Natural killer cell (primary cell): ENCODE results near the gene PRDM16. TPM values are rescaled to one million over a fixed set of nuclear protein-coding genes. Genes with fewer than 3 reads are reported as not detected.

ENCODE experiments used
- ATAC-seq, 3 donors: fragments of 150-1000 bp in 2 of 3; fragments of 200-7000 bp in 1 of 3; cut with Tn5 transposase; 1 replicate in 1 of 3; 2 replicates in 2 of 3; pipeline ENCODE4 v1.10.0; 2021; ENCODE audit warnings: mild to moderate bottlenecking in 2 of 3, moderate library complexity in 2 of 3
- DNase-seq, 2 donors: peaks; one replicate each; pipeline versions ENCODE4 v3.0.0 to v3.0.0-alpha.2; 2013 to 2021; ENCODE audit warnings: mixed read lengths in 1 of 2
- H3K27ac ChIP-seq: one replicate; pipeline ENCODE4 v1.5.1; 2013; ENCODE audit warnings: mild to moderate bottlenecking, low read length
- H3K27me3 ChIP-seq: one replicate; pipeline ENCODE4 v1.6.1; 2013; ENCODE audit warnings: low read length; ENCODE audit not compliant: control insufficient read depth, insufficient read depth
- H3K36me3 ChIP-seq: one replicate; pipeline ENCODE4 v1.6.1; 2013; ENCODE audit warnings: low read length; ENCODE audit not compliant: control insufficient read depth, insufficient read depth
- H3K4me1 ChIP-seq: one replicate; pipeline ENCODE4 v1.6.1; 2013; ENCODE audit warnings: low read length; ENCODE audit not compliant: control insufficient read depth, insufficient read depth
- H3K4me3 ChIP-seq: one replicate; pipeline ENCODE4 v1.5.1; 2013; ENCODE audit warnings: low read length
- H3K9me3 ChIP-seq: one replicate; pipeline ENCODE4 v1.6.1; 2013; ENCODE audit warnings: low read length; ENCODE audit not compliant: control insufficient read depth, insufficient read depth
- H3K27ac Mint-ChIP-seq, 2 donors: one replicate each; pipeline ENCODE4 v1.8.0; 2022; ENCODE audit warnings: mild to moderate bottlenecking in 2 of 2, mixed read lengths in 2 of 2, moderate library complexity in 1 of 2
- H3K27me3 Mint-ChIP-seq, 2 donors: one replicate each; pipeline ENCODE4 v1.8.0; 2022; ENCODE audit warnings: low read depth in 2 of 2, mixed read lengths in 2 of 2
- H3K36me3 Mint-ChIP-seq: one replicate; pipeline ENCODE4 v1.8.0; 2022; ENCODE audit warnings: mixed read lengths
- H3K4me1 Mint-ChIP-seq, 2 donors: one replicate each; pipeline ENCODE4 v1.8.0; 2022; ENCODE audit warnings: mixed read lengths in 2 of 2
- H3K4me3 Mint-ChIP-seq: one replicate; pipeline ENCODE4 v1.8.0; 2022; ENCODE audit warnings: mild to moderate bottlenecking, moderate library complexity, mixed read lengths
- H3K9me3 Mint-ChIP-seq, 2 donors: one replicate each; pipeline ENCODE4 v1.8.0; 2022; ENCODE audit warnings: mixed read lengths in 2 of 2
- WGBS: methylation state at CpG from one replicate; pipeline ENCODE4 v1.1.7; 2013; ENCODE audit warnings: missing lambda C conversion rate; ENCODE audit not compliant: insufficient coverage; 5-methylcytosine and 5-hydroxymethylcytosine counted together
- intact Hi-C: fragments of 100-400 bp; cut with micrococcal nuclease; formaldehyde crosslinking; loops from one replicate; pipeline ENCODE4 v1.14.2; 2022
- total RNA-seq, 4 donors: library from RNA; stranded (reverse); fragments of 120-200 nt in 1 of 4; gene quantifications; one replicate each; pipeline versions ENCODE4 v1.2.3 to v1.2.4, GENCODE V29; 2013 to 2022
- TF ChIP-seq, protein P1 (sequence below): fragments of 200-600 bp; IDR thresholded peaks from one replicate; pipeline ENCODE4 v1.8.0; 2022; ENCODE audit warnings: antibody characterized with exemption

The PRDM16 gene
- total RNA-seq, 3 donors from 2014 or later (not counting 1 experiment from before 2014, with no cell fraction given), result 0.25 to 0.64 TPM; not detected in 1

DNA sequence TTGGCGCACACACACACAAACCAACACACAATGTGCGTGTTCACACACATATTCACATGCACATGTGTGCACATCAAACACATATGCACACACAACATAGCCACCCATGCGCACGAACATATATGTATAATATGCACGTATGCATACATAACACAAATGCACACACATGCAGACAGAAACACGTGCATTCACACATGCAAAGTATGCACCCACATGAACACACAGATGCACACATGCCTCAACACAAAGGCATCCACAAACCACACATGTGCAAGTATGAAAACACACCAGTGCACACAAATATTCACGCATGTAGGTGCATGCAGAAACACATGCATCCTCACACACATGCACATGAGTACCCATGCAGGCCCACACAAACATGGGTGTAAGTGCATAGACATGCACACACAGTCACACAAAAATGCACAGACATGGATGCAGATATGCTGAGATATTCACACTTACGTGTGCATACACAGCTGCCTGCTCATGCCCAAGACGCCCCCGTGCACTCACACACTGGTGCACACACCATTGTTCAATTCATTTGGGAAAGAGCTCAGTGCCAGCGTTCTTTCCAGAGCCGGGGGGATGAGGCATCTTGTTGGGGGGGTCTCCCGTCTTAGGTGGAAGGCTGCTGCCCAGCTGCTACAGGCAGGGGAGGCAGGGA lies 332.7 kb downstream of the PRDM16 start:
- Histone ChIP-seq H3K4me3 (no peak overlapping the region), H3K27ac (no peak overlapping the region), H3K4me1 (no peaks in the 10 kb centered on the region), H3K27me3 (no peaks in the 10 kb centered on the region), H3K9me3 (no peaks in the 10 kb centered on the region), H3K36me3 (no peaks in the 10 kb centered on the region)
- no peak for ATAC-seq
- no peak overlapping the region for H3K27ac Mint-ChIP-seq
- H3K36me3 Mint-ChIP-seq, result no peaks in the 10 kb centered on the region
- TF ChIP-seq, protein P1, sequence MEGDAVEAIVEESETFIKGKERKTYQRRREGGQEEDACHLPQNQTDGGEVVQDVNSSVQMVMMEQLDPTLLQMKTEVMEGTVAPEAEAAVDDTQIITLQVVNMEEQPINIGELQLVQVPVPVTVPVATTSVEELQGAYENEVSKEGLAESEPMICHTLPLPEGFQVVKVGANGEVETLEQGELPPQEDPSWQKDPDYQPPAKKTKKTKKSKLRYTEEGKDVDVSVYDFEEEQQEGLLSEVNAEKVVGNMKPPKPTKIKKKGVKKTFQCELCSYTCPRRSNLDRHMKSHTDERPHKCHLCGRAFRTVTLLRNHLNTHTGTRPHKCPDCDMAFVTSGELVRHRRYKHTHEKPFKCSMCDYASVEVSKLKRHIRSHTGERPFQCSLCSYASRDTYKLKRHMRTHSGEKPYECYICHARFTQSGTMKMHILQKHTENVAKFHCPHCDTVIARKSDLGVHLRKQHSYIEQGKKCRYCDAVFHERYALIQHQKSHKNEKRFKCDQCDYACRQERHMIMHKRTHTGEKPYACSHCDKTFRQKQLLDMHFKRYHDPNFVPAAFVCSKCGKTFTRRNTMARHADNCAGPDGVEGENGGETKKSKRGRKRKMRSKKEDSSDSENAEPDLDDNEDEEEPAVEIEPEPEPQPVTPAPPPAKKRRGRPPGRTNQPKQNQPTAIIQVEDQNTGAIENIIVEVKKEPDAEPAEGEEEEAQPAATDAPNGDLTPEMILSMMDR, result no peak
- WGBS, result 83% methylated on average over 13 of the region's 13 CpGs
- no peaks in the 10 kb centered on the region for H3K4me1 Mint-ChIP-seq
- intact Hi-C loops, result no loop called here
- no peaks in the 10 kb centered on the region for H3K9me3 Mint-ChIP-seq
- no peak overlapping the region for H3K4me3 Mint-ChIP-seq
- peaks cover 0 to 9% of the 10 kb centered on the region in 2 donors for H3K27me3 Mint-ChIP-seq
- no peak for DNase-seq

DNA sequence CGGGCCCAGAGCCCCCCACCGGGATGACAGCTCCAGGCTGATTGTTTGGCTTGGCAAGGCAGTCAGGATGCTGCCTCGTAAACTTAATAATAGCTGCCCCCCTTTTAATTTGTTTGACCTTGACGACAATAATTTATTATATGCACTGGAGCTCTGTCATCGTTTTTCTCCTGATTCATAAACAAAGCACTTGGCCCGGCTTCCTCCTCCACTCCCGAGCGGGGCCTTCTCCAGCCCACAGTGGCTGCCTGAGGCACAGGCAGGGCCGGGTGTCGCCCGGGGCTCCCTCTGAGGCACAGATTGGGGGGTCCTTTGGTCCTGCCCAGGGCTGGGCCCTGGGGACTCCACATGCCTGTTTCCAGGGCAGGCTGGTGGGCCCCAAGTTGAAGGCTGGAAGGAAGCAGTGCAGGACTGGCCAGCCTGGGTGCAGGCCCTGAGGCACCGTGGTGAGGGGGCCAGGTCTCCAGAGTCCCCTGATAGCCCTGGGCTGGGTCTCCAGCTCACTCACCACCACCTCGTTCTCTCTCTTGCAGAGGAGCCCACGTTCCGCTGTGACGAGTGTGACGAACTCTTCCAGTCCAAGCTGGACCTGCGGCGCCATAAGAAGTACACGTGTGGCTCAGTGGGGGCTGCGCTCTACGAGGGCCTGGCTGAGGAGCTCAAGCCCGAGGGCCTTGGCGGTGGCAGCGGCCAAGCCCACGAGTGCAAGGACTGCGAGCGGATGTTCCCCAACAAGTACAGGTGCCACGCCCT lies 333.4 kb downstream of the PRDM16 start:
- Histone ChIP-seq H3K27ac (no peak overlapping the region), H3K36me3 (no peaks in the 10 kb centered on the region), H3K27me3 (no peaks in the 10 kb centered on the region), H3K4me3 (no peak overlapping the region), H3K4me1 (no peaks in the 10 kb centered on the region), H3K9me3 (no peaks in the 10 kb centered on the region)
- no peaks in the 10 kb centered on the region for H3K36me3 Mint-ChIP-seq
- DNase-seq (no peak), ATAC-seq (no peak)
- no peaks in the 10 kb centered on the region for H3K4me1 Mint-ChIP-seq
- no peak overlapping the region for H3K4me3 Mint-ChIP-seq
- H3K27me3 Mint-ChIP-seq, result peaks cover 0 to 9% of the 10 kb centered on the region in 2 donors
- no peak overlapping the region for H3K27ac Mint-ChIP-seq
- TF ChIP-seq, protein P1, result no peak
- WGBS, result 82% methylated on average over 29 of the region's 29 CpGs
- intact Hi-C loops, result no loop called here
- no peaks in the 10 kb centered on the region for H3K9me3 Mint-ChIP-seq

DNA sequence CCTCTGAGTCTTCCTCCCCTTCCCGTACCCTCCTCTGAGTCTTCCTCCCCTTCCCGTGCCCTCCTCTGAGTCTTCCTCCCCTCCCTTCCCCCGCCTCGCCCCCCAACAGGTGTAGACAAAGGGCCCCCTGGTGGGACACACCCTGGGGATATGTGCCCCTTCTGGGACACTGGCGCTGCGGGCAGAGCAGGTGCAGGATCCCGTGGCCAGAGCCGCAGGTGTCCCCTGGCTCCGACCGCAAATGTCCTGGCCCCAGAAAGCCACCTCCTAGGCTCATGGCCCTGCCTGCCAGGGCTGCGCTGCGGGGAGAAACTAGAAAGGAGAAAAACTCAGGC lies 334.0 kb downstream of the PRDM16 start:
- no peaks in the 10 kb centered on the region for H3K27me3 ChIP-seq
- H3K27ac ChIP-seq, result no peak overlapping the region
- 86% methylated on average over 12 of the region's 12 CpGs for WGBS
- no peak for DNase-seq
- no peaks in the 10 kb centered on the region for H3K36me3 ChIP-seq
- intact Hi-C loops, result no loop called here
- H3K27me3 Mint-ChIP-seq, result peaks cover 0 to 9% of the 10 kb centered on the region in 2 donors
- H3K4me3 Mint-ChIP-seq, result no peak overlapping the region
- H3K4me1 ChIP-seq, result no peaks in the 10 kb centered on the region
- no peaks in the 10 kb centered on the region for H3K9me3 Mint-ChIP-seq
- TF ChIP-seq, protein P1, result no peak
- H3K36me3 Mint-ChIP-seq, result no peaks in the 10 kb centered on the region
- H3K27ac Mint-ChIP-seq, result no peak overlapping the region
- H3K4me3 ChIP-seq, result no peak overlapping the region
- ATAC-seq, result no peak
- H3K9me3 ChIP-seq, result no peaks in the 10 kb centered on the region
- H3K4me1 Mint-ChIP-seq, result no peaks in the 10 kb centered on the region
